ENCODE data around the gene LEFTY2.
A peak's percentile ranks its signal among the peaks of the same experiment; 100 is the strongest.

LEFTY2 gene

DNA sequence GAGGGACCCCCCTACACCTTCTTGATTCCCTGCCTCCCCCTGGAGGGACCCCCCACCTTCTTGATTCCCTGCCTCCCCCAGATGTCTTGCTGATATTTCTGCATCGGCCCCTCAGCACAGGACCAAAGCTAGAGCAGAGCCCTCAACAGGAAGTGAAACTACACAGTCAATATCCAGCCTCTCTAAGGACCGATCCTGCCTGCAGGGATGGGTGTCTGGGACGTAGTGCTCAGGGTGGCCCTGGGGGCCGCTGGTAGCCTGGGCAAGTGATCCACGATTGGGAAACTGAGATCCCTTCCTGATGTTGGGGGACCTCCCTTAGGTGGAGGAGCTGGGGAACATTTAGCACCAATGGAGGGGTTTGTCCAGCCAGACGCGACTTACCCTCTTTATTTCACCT, 3.9 kb upstream of the LEFTY2 start:
- Histone ChIP-seq H3K79me2 (ENCODE audit: insufficient read depth, low read length) (no peaks in the 10 kb centered on the region), H3K9ac (ENCODE audit: low read length) (no peak overlapping the region), H3K27me3 (ENCODE audit: low read length) (no peaks in the 10 kb centered on the region), H3K9me2 (replicated peaks; ENCODE audit: insufficient read depth, low read length) (no peaks in the 10 kb centered on the region), H4K20me1 (ENCODE audit: low read depth, low read length) (no peaks in the 10 kb centered on the region), H2AFZ (ENCODE audit: low read depth, low read length, severe bottlenecking) (no peak overlapping the region), H3K4me2 (ENCODE audit: low read depth, low read length, poor library complexity, severe bottlenecking) (no peak overlapping the region), H3K27ac (ENCODE audit: low read depth, low read length) (no peak overlapping the region), H3F3A (ENCODE audit: insufficient read depth) (peaks cover 3% of the 10 kb centered on the region; the same call in 1 of the 2 replicates), H3K9me3 (ENCODE audit: insufficient read depth, low read length) (no peaks in the 10 kb centered on the region), H3K4me3 (ENCODE audit: insufficient read depth, low read length, poor library complexity, severe bottlenecking) (no peak overlapping the region), H3K36me3 (ENCODE audit: low read length) (no peaks in the 10 kb centered on the region)
- TF ChIP-seq CTCF (IDR thresholded peaks at IDR 0.05; ENCODE audit: insufficient read depth, low read length, poor library complexity, severe bottlenecking) (no peak), EZH2phosphoT487 (conservative IDR thresholded peaks at IDR 0.05; ENCODE audit: low read length) (no peak)

GRCh38 chr1:225944387-225944786, 3.4 kb upstream of the LEFTY2 start:
- Histone ChIP-seq H3F3A (ENCODE audit: insufficient read depth) (peaks cover 3% of the 10 kb centered on the region; the same call in 1 of the 2 replicates), H2AFZ (ENCODE audit: low read depth, low read length, severe bottlenecking) (no peak overlapping the region), H3K4me2 (ENCODE audit: low read depth, low read length, poor library complexity, severe bottlenecking) (no peak overlapping the region), H3K79me2 (ENCODE audit: insufficient read depth, low read length) (no peaks in the 10 kb centered on the region), H3K27me3 (ENCODE audit: low read length) (no peaks in the 10 kb centered on the region), H3K36me3 (ENCODE audit: low read length) (no peaks in the 10 kb centered on the region), H4K20me1 (ENCODE audit: low read depth, low read length) (no peaks in the 10 kb centered on the region), H3K4me3 (ENCODE audit: insufficient read depth, low read length, poor library complexity, severe bottlenecking) (no peak overlapping the region), H3K9me3 (ENCODE audit: insufficient read depth, low read length) (no peaks in the 10 kb centered on the region), H3K9me2 (replicated peaks; ENCODE audit: insufficient read depth, low read length) (no peaks in the 10 kb centered on the region), H3K27ac (ENCODE audit: low read depth, low read length) (no peak overlapping the region), H3K9ac (ENCODE audit: low read length) (no peak overlapping the region)
- no peak for TF ChIP-seq CTCF (IDR thresholded peaks at IDR 0.05; ENCODE audit: insufficient read depth, low read length, poor library complexity, severe bottlenecking)
- TF ChIP-seq EZH2phosphoT487 (conservative IDR thresholded peaks at IDR 0.05; ENCODE audit: low read length) = no peak

DNA sequence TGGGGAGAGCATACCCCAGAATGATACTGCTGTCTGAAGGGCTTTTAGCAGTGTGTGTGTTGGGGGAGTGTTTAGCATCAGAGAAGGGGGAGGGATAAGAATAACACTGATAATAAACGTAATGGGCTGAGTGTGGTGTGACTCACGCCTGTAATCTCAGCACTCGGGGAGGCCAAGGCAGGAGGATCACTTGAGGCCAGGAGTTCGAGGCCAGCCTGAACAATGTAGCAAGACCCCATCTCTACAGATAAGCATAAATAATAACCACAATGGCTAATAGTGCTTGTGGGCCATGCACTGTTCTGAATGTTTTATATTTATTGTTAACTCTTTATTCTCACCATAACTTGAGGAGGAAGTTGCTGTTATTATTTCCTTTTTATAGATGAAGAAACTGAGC, 2.6 kb upstream of the LEFTY2 start:
- no peak overlapping the region for H2AFZ ChIP-seq (ENCODE audit: low read depth, low read length, severe bottlenecking)
- H3K4me3 ChIP-seq (ENCODE audit: insufficient read depth, low read length, poor library complexity, severe bottlenecking) = no peak overlapping the region
- no peaks in the 10 kb centered on the region for H3K9me2 ChIP-seq (replicated peaks; ENCODE audit: insufficient read depth, low read length)
- TF ChIP-seq EZH2phosphoT487 (conservative IDR thresholded peaks at IDR 0.05; ENCODE audit: low read length) = no peak
- no peaks in the 10 kb centered on the region for H3K27me3 ChIP-seq (ENCODE audit: low read length)
- H3K27ac ChIP-seq (ENCODE audit: low read depth, low read length) = 0 out of 2 replicates have a peak overlapping the region, but pooled peaks have one; percentile 69
- peaks cover 3% of the 10 kb centered on the region; the same call in 1 of the 2 replicates for H3F3A ChIP-seq (ENCODE audit: insufficient read depth)
- no peaks in the 10 kb centered on the region for H4K20me1 ChIP-seq (ENCODE audit: low read depth, low read length)
- no peak overlapping the region for H3K9ac ChIP-seq (ENCODE audit: low read length)
- H3K79me2 ChIP-seq (ENCODE audit: insufficient read depth, low read length) = no peaks in the 10 kb centered on the region
- H3K9me3 ChIP-seq (ENCODE audit: insufficient read depth, low read length) = no peaks in the 10 kb centered on the region
- H3K36me3 ChIP-seq (ENCODE audit: low read length) = no peaks in the 10 kb centered on the region
- H3K4me2 ChIP-seq (ENCODE audit: low read depth, low read length, poor library complexity, severe bottlenecking) = no peak overlapping the region

GRCh38 chr1:225942574-225942973, 1.6 kb upstream of the LEFTY2 start:
- Histone ChIP-seq H2AFZ (ENCODE audit: low read depth, low read length, severe bottlenecking) (no peak overlapping the region), H4K20me1 (ENCODE audit: low read depth, low read length) (no peaks in the 10 kb centered on the region), H3F3A (ENCODE audit: insufficient read depth) (peaks cover 3% of the 10 kb centered on the region; the same call in 1 of the 2 replicates), H3K9me2 (replicated peaks; ENCODE audit: insufficient read depth, low read length) (no peaks in the 10 kb centered on the region), H3K36me3 (ENCODE audit: low read length) (no peaks in the 10 kb centered on the region), H3K9ac (ENCODE audit: low read length) (peak overlapping the region; percentile 30), H3K79me2 (ENCODE audit: insufficient read depth, low read length) (no peaks in the 10 kb centered on the region), H3K4me2 (ENCODE audit: low read depth, low read length, poor library complexity, severe bottlenecking) (peak overlapping the region; percentile 37), H3K9me3 (ENCODE audit: insufficient read depth, low read length) (no peaks in the 10 kb centered on the region), H3K27ac (ENCODE audit: low read depth, low read length) (peak overlapping the region; percentile 69), H3K27me3 (ENCODE audit: low read length) (no peaks in the 10 kb centered on the region), H3K4me3 (ENCODE audit: insufficient read depth, low read length, poor library complexity, severe bottlenecking) (no peak overlapping the region)
- TF ChIP-seq EZH2phosphoT487 (conservative IDR thresholded peaks at IDR 0.05; ENCODE audit: low read length) (no peak), CTCF (IDR thresholded peaks at IDR 0.05; ENCODE audit: insufficient read depth, low read length, poor library complexity, severe bottlenecking) (no peak)

Measured in SU-DHL-6 (cell line).